Measurements from ENCODE around the gene PAPOLB. TPM values are rescaled to one million over a fixed set of nuclear protein-coding genes. Genes with fewer than 3 reads are reported as not detected.

The PAPOLB gene
- total and polyA plus RNA-seq, 2 donors: 0.04 to 2.2 TPM

DNA sequence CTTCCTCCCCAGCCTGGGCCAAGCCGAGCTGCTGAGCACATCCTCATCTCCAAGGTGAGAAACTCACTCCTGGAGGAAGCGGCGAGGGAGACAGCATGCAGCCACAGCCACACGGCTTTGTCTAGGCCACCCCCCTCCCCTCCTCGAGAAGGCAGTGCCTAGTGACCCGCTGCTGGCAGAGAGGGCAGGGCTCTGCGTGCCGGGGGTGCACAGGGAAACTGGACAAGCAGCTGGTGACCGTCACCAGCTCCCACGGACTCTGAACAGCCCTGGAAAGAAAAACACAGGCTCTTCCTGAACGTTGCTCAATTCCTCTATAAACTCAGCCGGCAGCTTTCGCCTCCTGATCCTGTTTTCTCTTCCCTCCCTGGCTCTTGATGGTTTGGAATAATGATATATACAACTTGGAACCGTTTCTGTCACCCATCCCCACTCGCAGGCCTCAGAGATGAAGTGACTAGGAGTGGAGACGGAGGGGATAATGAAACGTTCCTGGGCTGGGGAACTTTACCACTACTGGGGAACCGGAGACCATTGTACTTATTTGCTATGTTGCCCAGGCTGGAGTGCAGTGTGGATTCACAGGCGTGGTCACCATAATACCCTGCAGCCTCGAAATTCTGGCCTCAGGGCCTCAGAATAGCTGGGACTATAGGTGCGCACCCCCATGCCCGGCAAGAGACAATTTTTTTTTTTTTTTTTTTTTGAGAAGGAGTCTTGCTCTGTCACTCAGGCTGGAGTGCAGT lies 19.3 kb downstream of the PAPOLB start:
- WGBS: 41% methylated on average over 22 of the region's 22 CpGs
- H3K36me3 ChIP-seq (ENCODE audit: insufficient read depth): no peaks in the 10 kb centered on the region
- no peak overlapping the region for H3K4me3 ChIP-seq (ENCODE audit: low read depth, low read length)
- no peak overlapping the region for H3K27ac ChIP-seq (ENCODE audit: low read depth)
- no peak for DNase-seq (ENCODE audit: extremely low spot score)
- no peaks in the 10 kb centered on the region for H3K4me1 ChIP-seq (ENCODE audit: insufficient read depth)

DNA sequence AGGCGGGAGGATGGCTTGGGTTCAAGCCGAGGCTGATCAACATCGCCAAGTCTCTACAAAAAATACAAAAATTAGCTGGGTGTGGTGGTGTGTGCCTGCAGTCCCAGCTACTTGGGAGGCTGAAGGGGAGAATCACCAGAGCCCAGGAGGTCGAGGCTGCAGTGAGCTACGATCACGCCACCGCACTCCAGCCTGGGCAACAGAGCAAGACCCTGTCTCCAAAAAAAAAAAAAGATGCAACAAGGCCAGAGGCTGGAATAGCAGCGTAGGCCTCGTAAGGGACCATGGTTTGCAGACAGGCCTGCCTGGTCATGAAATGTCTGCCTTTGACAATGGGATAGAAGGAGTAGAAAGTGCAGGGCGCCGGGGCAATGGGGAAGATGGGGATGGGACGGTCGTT lies 20.0 kb downstream of the PAPOLB start:
- no peak overlapping the region for H3K4me3 ChIP-seq (ENCODE audit: low read depth, low read length)
- no peaks in the 10 kb centered on the region for H3K36me3 ChIP-seq (ENCODE audit: insufficient read depth)
- 92% methylated on average over 13 of the region's 13 CpGs for whole genome bisulfite sequencing
- DNase-seq (ENCODE audit: extremely low spot score): no peak
- no peaks in the 10 kb centered on the region for H3K4me1 ChIP-seq (ENCODE audit: insufficient read depth)
- no peak overlapping the region for H3K27ac ChIP-seq (ENCODE audit: low read depth)

DNA sequence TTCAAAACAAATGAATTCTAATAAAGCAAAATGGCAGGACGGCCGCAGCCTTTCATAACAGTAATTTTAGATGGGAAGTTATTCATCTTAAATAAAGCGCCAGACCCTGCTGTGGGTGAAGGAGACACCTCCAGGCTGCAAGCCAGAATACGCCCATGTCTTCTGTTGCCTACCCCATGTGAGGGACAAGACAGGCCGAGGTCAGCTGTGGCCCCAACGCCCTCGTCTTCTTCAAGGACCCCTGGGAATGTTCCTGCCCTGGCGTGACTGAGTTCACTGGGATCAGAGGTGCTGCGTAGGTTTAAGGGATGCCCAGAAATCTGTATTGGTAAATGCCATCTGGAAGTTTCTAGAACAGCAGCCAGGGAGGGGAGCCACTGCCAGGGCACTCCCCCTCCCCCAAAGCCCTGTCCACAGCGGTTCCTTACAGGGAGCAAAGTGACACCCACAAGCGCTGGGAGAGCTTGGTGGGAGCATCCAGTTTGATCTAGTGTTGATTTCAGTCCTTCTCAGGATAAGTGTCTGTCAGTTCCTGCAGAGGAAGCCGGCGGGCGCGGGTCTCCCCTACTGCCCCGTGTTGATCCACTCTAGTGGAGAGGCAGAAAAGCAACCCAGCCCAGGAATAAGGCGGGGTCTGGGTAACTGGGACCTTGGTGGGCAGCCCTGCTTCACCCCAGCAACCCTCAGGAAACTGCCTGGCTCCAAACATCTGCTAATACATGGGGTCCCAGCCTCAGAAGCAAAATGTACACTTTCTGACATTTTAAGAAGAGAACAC lies 20.6 kb downstream of the PAPOLB start:
- Histone ChIP-seq H3K4me1 (ENCODE audit: insufficient read depth) (no peaks in the 10 kb centered on the region), H3K36me3 (ENCODE audit: insufficient read depth) (no peaks in the 10 kb centered on the region)

DNA sequence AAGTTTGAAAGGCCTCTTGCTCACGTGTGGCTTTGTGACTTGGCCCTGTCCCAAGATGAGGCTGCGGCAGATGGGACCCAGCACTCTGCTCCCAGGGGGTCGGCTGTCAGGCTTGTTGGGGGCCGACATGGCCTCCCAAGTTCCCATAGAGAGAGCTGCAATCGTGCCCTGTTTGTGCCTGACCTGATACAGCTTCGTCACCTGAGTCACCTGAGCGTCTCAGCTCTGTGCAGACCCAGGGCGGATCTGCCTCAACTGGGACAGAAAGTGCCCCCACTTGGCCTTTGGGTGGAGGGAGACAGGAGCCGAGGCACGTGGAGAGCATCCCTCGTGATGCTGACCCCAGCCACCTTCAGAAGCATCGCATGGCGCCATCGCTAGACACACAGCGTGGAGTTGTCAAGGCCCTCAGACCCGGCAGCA lies 21.7 kb downstream of the PAPOLB start:
- H3K36me3 ChIP-seq (ENCODE audit: insufficient read depth): no peaks in the 10 kb centered on the region
- 84% methylated on average over 16 of the region's 16 CpGs for WGBS
- H3K27ac ChIP-seq (ENCODE audit: low read depth): no peak overlapping the region
- DNase-seq (ENCODE audit: extremely low spot score): no peak
- H3K4me3 ChIP-seq (ENCODE audit: low read depth, low read length): no peak overlapping the region
- no peaks in the 10 kb centered on the region for H3K4me1 ChIP-seq (ENCODE audit: insufficient read depth)

More for the DNA sequence above, 20.6 kb downstream of the PAPOLB start:
- no peak overlapping the region for H3K4me3 ChIP-seq (ENCODE audit: low read depth, low read length)
- no peak overlapping the region for H3K27ac ChIP-seq (ENCODE audit: low read depth)
- DNase-seq (ENCODE audit: extremely low spot score): no peak
- 95% methylated on average over 17 of the region's 17 CpGs for WGBS

DNA sequence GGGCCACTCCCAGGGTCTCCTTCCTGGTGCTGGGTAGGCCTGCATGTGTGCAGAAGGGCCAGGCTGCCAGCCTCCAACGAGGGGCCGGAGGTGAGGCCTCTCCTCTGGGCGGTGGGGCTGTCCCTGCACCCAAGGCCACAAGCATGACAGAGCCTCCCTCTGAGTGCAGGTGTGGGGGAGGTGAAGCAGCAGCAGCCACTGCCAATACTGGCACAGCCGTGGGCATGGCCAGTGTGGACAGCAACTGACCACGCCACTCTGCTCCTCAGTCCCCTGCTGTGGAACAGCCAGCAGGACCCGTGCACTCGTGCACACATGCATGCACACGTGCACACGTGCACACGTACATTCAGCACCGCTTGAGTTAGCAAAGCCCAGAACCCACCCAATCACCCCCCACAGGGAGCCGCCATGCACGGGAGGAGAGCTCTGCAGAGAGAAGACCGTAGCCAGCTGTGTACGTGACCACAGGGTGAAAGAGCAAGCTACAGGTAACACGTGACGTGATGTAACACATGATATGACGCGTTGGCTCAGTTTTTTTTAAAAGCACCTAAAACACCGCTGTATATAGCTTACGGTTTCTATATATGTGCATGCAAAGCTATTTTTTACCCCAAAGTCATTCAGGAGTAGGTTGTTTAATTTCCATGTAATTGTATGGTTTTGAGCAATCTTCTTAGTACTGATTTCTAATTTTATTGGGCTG lies 23.1 kb downstream of the PAPOLB start:
- DNase-seq (ENCODE audit: extremely low spot score): no peak
- Histone ChIP-seq H3K36me3 (ENCODE audit: insufficient read depth) (no peaks in the 10 kb centered on the region), H3K4me1 (ENCODE audit: insufficient read depth) (no peaks in the 10 kb centered on the region), H3K4me3 (ENCODE audit: low read depth, low read length) (no peak overlapping the region), H3K27ac (ENCODE audit: low read depth) (no peak overlapping the region)
- WGBS: 95% methylated on average over 21 of the region's 21 CpGs

DNA sequence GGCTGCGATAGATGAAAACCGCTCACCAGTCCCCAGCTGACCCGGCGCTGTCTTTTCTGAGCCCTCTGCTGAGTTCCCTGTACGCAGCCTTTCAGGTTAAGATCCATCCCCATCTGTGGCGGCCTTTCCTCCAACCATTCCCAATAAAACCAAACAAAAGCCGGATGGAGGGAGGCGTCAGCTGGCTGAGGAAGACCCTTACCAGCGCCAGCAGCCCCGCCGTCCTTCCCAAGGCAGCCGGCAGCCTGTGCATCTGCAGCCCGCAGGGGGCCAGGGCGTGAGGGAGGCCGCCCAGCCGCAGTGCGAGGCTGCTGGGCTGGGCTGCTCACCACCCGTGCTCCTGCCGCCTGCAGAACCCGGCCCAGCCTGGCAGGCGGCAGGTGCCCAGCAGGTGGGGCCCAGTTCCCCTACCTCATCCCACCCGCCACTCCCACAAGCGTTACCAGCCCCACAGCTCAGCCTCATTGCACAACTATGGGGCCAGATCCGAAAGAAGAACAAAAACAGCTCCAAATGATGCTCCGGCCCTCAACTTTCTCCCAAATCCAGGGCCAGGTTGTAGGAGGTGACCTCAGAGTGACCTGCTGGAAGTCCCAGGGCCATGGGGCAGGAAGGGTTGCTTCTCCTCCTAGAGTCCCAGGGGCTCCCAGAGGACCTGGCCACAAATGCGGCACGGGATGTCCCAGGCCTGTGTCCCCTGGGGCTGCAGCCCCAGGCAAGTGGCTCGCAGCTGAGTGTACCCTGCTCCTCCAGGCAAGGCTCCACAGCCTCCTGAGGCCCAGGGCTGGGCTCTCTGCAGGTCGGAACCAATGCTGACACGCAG lies 23.8 kb downstream of the PAPOLB start:
- H3K4me1 ChIP-seq (ENCODE audit: insufficient read depth): no peaks in the 10 kb centered on the region
- H3K36me3 ChIP-seq (ENCODE audit: insufficient read depth): no peaks in the 10 kb centered on the region
- WGBS: 52% methylated on average over 30 of the region's 30 CpGs
- no peak overlapping the region for H3K27ac ChIP-seq (ENCODE audit: low read depth)
- DNase-seq (ENCODE audit: extremely low spot score): no peak
- no peak overlapping the region for H3K4me3 ChIP-seq (ENCODE audit: low read depth, low read length)

DNA sequence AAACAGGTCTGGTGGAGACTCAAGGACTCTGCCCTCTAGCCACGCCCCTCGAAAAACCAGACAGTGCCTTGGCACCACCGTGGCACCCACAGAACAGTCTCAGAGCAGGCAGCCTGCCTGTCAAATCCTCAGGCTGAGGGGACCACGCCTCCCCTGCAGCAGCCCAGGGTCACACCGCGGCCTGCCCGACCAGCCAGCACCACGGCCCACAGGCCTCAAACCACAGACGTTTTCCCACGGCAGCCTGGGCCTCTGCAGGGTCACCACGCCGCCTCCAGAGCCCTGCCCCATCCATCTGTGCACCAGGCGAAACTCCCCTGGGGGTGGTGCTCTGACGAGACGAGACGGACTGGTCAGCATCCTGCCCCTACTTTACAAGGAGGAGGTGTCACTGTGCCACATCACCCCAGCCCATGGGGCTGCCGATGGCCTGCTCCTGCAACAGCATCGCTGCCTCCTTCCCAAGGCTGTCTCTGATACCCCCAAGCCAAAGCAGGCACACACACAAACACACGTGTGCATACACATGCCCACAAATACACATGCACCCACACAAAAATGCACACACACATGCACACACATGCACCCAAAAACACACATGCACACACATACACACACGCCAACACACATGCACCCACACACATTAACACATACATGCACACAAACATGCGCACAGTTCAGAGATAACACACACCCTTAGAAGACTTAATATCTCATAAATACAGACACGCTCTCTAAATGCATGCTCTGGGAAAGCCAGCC lies 24.6 kb downstream of the PAPOLB start:
- DNase-seq (ENCODE audit: extremely low spot score): no peak
- Histone ChIP-seq H3K27ac (ENCODE audit: low read depth) (no peak overlapping the region), H3K36me3 (ENCODE audit: insufficient read depth) (no peaks in the 10 kb centered on the region), H3K4me3 (ENCODE audit: low read depth, low read length) (no peak overlapping the region), H3K4me1 (ENCODE audit: insufficient read depth) (no peaks in the 10 kb centered on the region)
- 71% methylated on average over 22 of the region's 22 CpGs for WGBS

DNA sequence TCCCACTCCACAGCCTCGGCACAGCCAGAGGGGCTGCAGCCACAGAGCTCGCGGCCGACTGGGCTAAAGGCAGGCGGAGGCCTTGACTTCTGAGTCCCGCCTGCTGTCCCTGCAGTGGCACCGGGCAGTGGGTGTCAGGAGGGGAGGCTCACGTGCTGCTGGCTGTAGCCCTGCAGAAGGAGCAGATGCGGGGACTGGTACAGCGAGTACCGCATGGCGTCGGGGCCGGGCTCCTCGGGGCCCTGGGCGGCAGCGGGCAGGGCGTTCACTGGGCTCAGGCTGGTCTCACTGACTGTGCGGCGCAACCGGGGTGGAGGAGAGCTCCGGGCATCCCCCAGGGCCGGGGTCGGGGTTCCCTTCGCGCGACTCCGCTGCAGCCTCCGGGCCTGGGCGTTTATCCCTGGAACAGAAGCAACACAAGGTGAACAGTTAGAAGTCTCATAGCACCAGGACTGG lies 25.6 kb downstream of the PAPOLB start:
- no peak for DNase-seq (ENCODE audit: extremely low spot score)
- Histone ChIP-seq H3K36me3 (ENCODE audit: insufficient read depth) (no peaks in the 10 kb centered on the region), H3K27ac (ENCODE audit: low read depth) (no peak overlapping the region), H3K4me3 (ENCODE audit: low read depth, low read length) (no peak overlapping the region), H3K4me1 (ENCODE audit: insufficient read depth) (no peaks in the 10 kb centered on the region)
- 95% methylated on average over 30 of the region's 30 CpGs for WGBS

DNA sequence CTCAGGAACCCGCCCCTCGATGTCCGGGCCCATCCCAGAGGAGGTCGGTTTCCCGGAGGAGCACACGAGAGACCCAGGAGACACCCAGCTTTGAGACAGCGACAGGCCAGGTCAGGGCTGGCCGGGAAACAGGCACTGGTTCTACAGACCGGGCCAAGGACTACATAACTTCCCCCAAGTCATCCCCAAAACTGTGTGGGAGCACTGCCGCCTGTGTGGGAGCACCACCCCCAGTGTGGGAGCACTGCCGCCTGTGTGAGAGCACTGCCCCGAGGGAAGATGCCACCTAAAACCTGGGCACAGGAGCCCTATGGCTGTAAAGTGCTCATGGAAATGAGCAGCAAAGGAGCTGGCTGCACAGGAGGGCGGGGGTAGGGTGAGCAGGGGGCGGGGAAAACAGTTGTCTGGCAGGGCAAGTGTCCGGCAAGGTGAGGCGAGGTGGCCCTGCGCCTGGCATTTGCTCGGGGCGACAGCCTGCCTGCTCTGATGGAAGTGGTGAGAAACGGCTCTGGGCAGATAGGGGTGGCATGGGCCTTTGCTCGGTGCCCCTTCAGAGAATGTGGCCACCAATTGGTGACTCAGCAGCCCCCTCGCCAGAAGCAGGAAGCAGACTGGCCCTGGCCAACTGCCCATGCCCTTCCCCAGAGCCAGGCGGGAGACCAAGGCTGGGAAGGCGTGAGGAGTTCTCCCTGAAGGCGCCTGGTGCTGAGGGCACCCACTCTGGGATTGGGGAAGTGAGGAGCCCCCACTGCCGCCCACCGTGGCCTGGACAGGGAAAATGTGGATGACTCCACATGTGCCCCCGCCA lies 26.2 kb downstream of the PAPOLB start:
- Histone ChIP-seq H3K36me3 (ENCODE audit: insufficient read depth) (no peaks in the 10 kb centered on the region), H3K27ac (ENCODE audit: low read depth) (no peak overlapping the region), H3K4me3 (ENCODE audit: low read depth, low read length) (no peak overlapping the region), H3K4me1 (ENCODE audit: insufficient read depth) (no peaks in the 10 kb centered on the region)
- no peak for DNase-seq (ENCODE audit: extremely low spot score)
- WGBS: 93% methylated on average over 28 of the region's 28 CpGs

DNA sequence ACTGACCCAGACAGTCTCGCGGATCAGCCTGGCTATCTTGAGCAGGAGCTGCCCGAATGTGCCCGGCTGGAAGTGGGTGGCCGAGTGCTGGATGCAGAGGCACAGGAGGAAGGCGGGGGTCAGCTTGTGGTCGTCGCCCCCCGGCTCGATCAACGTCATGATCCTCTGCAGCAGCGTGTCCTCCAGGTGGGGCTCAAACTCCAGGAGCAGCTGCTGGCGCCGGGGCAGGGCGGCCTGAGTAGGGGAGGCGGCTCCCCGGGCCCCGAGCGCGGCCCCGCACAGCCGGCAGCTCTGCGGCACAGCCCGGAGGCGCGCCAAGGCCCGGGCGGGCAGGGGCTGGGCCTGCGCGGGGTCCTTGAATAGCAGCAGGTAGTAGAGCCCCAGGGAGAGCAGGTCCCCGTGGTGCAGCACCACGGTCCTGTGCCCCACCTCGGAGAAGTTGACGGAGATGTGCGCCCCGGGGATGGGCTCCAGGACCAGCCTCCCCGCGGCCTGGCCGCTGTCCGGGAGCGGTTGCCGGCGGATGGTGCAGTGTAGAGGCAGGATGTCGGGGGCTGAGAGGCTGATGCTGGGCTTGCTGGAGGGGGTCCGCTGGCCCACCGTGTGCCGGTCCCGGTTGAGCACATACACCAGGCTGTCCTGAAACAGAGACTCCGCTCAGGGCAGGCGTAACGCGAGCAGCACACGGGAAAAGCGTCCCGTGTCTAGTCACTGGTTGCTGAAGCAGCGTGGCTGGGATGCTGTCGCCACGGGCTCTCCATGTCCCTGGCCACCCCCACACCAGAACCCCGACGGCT lies 27.0 kb downstream of the PAPOLB start:
- no peak overlapping the region for H3K27ac ChIP-seq (ENCODE audit: low read depth)
- no peak for DNase-seq (ENCODE audit: extremely low spot score)
- H3K4me3 ChIP-seq (ENCODE audit: low read depth, low read length): no peak overlapping the region
- no peaks in the 10 kb centered on the region for H3K4me1 ChIP-seq (ENCODE audit: insufficient read depth)
- WGBS: 95% methylated on average over 60 of the region's 60 CpGs
- H3K36me3 ChIP-seq (ENCODE audit: insufficient read depth): no peaks in the 10 kb centered on the region

DNA sequence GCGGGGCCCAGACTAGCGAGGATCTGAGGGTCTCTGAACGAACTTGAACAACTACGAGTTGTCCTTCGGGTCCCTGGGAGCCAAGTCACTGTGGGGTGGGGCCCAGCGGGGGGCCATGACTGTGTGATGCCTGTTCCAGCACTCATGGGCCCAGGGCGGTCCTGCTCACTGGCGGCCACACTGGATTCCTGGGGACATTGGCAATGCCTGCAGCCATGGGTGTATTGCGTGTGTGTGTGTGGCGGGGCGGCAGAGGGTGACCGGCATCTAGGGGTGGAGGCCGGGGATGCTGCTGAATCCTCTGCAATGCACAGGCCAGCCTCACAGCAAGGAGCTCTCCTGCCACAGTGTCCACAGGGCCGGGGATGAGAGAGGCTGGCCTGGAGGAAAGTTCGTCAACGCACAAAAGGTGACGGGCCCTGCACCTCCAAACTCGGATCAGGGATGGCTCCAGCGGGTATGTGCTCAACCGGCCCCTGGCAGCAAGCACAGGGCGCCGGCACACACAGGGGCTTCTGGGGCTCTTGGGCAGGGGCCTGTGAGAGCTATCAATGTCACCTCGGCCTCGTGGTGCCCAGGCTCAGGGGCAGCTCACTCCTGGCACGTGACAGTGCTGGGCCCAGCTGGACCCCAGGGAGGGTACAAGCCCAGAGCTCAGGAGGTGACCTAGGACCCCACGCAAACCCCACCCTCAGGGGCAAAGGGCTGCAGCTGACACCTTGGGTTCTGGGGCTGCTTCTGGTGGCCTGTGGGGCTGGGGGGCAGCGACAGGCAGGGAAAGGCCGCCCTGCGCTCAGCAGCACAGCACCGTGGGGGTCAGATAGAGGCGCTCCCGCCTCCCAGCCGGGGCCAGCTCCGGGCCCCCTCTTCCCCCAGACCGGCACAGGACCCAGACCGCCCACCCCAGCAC lies 27.9 kb downstream of the PAPOLB start:
- no peak overlapping the region for H3K4me3 ChIP-seq (ENCODE audit: low read depth, low read length)
- DNase-seq (ENCODE audit: extremely low spot score): no peak
- 83% methylated on average over 36 of the region's 36 CpGs for WGBS
- H3K36me3 ChIP-seq (ENCODE audit: insufficient read depth): no peaks in the 10 kb centered on the region
- no peak overlapping the region for H3K27ac ChIP-seq (ENCODE audit: low read depth)
- no peaks in the 10 kb centered on the region for H3K4me1 ChIP-seq (ENCODE audit: insufficient read depth)

Data from urinary bladder (tissue), 4 donors.